HG03045 (cell line): ENCODE measurements around the gene PRSS48.
"Not testable (repeated sequence)": the region's sequence is repeated elsewhere in the genome, so short reads cannot be mapped to it uniquely, and the experiment has no call there.

Source experiments
- ATAC-seq: cut with Tn5 transposase; IDR thresholded peaks from one replicate; pipeline ENCODE4 v1.9.1; 2021; ENCODE audit warnings: mild to moderate bottlenecking, moderate library complexity; ENCODE audit not compliant: unreplicated experiment

The PRSS48 gene, protein sequence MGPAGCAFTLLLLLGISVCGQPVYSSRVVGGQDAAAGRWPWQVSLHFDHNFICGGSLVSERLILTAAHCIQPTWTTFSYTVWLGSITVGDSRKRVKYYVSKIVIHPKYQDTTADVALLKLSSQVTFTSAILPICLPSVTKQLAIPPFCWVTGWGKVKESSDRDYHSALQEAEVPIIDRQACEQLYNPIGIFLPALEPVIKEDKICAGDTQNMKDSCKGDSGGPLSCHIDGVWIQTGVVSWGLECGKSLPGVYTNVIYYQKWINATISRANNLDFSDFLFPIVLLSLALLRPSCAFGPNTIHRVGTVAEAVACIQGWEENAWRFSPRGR

GRCh38 chr4:151276787-151277562 lies at the start of gene PRSS48:
TSS of gene PRSS48 (plus strand) at chr4:151277161. CDS start at chr4:151277173, 12 bp downstream.
- ATAC-seq = peak; percentile 52

GRCh38 chr4:151227172-151227571 lies 49.8 kb upstream of the PRSS48 start:
- no peak for ATAC-seq

GRCh38 chr4:151227731-151228130 lies 49.2 kb upstream of the PRSS48 start:
- no peak for ATAC-seq

GRCh38 chr4:151228189-151229119 lies 48.5 kb upstream of the PRSS48 start:
- ATAC-seq = no peak

GRCh38 chr4:151231915-151232595 lies 44.9 kb upstream of the PRSS48 start:
- ATAC-seq = no peak

GRCh38 chr4:151233600-151233999 lies 43.4 kb upstream of the PRSS48 start:
- no peak for ATAC-seq

DNA sequence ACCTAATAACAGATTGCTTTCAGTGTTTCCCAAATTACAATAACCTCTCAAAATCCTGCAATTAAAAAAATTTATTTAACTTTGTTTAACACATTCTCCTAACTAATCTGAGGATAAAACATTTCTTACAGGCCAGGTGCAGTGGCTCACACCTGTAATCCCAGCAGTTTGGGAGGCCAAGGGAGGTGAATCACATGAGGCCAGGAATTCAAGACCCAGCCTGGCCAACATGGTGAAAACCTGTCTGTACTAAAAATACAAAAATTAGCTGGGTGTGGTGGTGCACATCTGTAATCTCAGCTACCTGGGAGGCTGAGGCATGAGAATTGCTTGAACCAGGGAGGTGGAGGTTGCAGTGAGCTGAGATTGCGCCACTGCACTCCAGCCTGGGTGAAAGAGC lies 41.6 kb upstream of the PRSS48 start:
- not testable (repeated sequence) for ATAC-seq

- no peak for ATAC-seq
Observed at GRCh38 chr4:151236036-151236435, 40.9 kb upstream of the PRSS48 start.

- no peak for ATAC-seq
Observed at GRCh38 chr4:151238477-151238876, 38.5 kb upstream of the PRSS48 start.

DNA sequence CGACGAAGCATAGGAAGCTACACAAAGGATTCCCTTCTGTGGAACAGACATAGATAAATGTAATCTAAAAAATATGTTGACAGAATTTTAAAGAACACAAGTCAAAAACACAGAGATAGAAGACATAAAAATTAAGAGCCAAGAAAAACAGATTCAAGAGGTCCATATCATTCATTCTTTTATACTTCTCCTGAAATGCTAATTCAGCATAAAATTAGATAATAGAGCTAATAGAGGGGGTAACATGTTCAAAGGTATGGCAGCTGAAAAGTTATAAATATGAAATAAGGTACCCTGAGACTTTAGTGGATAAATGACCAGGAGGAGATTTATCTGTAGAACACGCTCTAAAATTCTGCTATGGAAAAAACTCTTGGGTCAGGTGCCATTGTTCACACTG lies 37.4 kb upstream of the PRSS48 start:
- no peak for ATAC-seq

- no peak for ATAC-seq
Observed at GRCh38 chr4:151242305-151242704, 34.7 kb upstream of the PRSS48 start.

DNA sequence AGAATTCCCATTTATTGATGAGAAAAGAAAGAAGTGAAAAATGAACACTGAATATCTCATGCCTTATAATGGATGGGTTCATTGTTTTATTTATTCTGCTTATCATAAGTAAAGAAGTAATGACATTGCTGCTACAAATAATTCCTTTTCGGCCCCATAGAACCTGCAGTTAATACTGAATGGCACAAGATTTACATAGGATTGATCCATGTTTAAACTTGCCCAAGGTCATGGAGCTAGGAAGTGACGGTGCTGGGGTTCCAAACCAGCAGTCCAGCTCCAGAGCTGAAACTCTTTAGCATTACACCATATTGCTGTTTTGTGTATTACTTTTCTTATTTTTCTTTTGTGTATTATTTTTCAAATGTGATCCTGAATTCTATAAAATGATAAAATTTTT lies 30.2 kb upstream of the PRSS48 start:
- no peak for ATAC-seq

DNA sequence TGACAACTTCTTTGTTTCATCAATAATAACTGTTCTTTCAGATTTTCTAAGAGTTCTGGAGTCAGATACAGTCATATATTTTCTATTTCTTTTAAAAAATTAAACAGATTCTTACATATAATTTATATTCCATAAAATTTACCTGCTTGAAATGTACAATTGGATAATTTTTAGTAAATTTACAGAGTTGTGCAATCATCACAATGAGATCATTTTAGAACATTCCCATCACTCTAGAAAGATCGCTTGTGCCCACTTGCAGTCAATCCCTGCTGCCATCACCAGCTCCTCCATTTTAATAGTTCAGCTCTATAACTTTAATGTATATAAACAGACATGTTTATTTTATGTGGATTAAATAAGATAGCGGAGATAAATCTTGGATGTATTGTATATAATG lies 29.6 kb upstream of the PRSS48 start:
- no peak for ATAC-seq

DNA sequence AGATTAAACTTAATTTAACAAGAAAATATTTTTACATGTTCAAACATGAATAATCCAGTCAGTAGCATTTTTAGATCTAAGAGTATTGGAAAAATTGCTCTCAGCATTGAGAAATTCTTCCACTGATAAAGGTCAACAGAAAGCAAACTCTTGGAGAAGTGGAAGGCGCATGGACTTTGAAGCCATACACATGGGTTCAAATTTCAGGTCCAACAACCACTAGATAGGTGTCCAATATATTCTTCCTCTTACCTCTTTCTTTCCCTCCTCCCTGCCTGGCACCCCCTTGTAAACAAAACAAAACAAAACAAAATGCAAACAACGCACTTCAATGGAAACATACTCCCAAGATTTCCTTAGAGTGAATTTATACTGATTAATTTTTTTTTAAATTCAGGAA lies 28.4 kb upstream of the PRSS48 start:
- no peak for ATAC-seq

GRCh38 chr4:151250706-151251105 lies 26.3 kb upstream of the PRSS48 start:
- no peak for ATAC-seq

- no peak for ATAC-seq
Observed at GRCh38 chr4:151251603-151252304, 25.2 kb upstream of the PRSS48 start.

DNA sequence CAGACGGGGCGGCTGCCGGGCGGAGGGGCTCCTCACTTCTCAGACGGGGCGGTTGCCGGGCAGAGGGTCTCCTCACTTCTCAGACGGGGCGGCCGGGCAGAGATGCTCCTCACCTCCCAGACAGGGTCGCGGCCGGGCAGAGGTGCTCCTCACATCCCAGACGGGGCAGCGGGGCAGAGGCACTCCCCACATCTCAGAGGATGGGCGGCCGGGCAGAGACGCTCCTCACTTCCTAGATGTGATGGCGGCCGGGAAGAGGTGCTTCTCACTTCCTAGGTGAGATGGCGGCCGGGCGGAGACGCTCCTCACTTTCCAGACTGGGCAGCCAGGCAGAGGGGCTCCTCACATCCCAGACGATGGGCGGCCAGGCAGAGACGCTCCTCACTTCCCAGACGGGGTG lies 21.7 kb upstream of the PRSS48 start:
- not testable (repeated sequence) for ATAC-seq

GRCh38 chr4:151255680-151256079 lies 21.3 kb upstream of the PRSS48 start:
- ATAC-seq = not testable (repeated sequence)

- ATAC-seq = no peak
Observed at GRCh38 chr4:151256134-151256533, 20.8 kb upstream of the PRSS48 start.

GRCh38 chr4:151257704-151258103 lies 19.3 kb upstream of the PRSS48 start:
- ATAC-seq = no peak
